BLaER1 treated with 17β-estradiol and CSF1 and Interleukin-3, amounts not matched to agents 10 nM and 100 nM (cell line): Measurements from ENCODE around the gene PADI1.

Experiments used
- H3K27ac ChIP-seq, 11 experiments: shearing (Covaris generic); formaldehyde crosslinking; 2 replicates each; pipeline ENCODE4 v1.8.1; 2022
- H3K27me3 ChIP-seq, 11 experiments: shearing (Covaris generic); formaldehyde crosslinking; 2 replicates each; pipeline ENCODE4 v1.8.1; 2022
- H3K36me3 ChIP-seq, 11 experiments: shearing (Covaris generic); formaldehyde crosslinking; 2 replicates each; pipeline ENCODE4 v1.8.1; 2022
- H3K4me1 ChIP-seq, 10 experiments: shearing (Covaris generic); formaldehyde crosslinking; 2 replicates each; pipeline ENCODE4 v1.8.1; 2022
- H3K4me2 ChIP-seq, 11 experiments: shearing (Covaris generic); formaldehyde crosslinking; 2 replicates each; pipeline ENCODE4 v1.8.1; 2022
- H3K4me3 ChIP-seq, 10 experiments: shearing (Covaris generic); formaldehyde crosslinking; 2 replicates each; pipeline ENCODE4 v1.8.1; 2022
- H3K9ac ChIP-seq, 11 experiments: shearing (Covaris generic); formaldehyde crosslinking; 2 replicates each; pipeline ENCODE4 v1.8.1; 2022
- H3K9me3 ChIP-seq, 11 experiments: shearing (Covaris generic); formaldehyde crosslinking; replicated peaks in 1 of 11; 2 replicates each; pipeline ENCODE4 v1.8.1; 2022
- H4K20me1 ChIP-seq, 11 experiments: shearing (Covaris generic); formaldehyde crosslinking; 2 replicates each; pipeline ENCODE4 v1.8.1; 2022
- Cebpa-rat ChIP-seq, 11 experiments: shearing (Covaris generic); IDR thresholded peaks; 2 replicates each; pipeline ENCODE4 v1.8.1; 2022

The PADI1 gene

DNA sequence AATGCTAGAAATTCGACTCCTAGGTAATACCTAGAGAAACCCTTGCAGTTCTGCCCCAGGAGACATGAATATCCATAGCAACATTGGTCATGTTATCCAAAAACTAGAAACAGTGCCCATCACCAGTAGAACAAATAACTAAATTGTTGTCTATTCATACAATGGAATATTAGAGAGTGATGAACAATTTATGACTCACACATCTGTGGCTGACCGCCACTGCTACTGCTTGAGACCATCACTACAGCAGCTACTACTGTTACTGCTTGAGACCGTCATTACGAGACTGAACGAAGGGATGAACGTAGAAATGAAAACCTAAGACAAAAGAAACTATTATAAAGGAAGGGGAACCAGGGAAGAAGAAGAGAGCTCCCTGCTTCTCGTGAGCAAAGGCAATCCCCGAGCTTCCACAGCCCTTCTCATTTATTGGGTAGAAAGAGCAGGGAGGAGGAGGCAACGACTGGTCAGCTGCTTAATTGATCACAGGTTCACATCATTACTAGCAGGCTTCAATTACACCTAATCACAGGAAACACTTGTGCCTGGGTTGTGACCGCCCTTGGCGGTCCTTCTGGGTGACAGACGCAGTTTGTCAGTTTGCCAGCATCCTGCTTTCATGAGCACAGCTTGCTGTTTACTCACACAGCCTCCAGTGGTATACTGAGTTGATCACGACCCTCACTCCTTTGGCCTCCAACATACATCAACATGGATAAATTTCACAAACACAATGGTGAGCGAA, 88.9 kb downstream of the PADI1 start:
- H3K9ac ChIP-seq, result no peak overlapping the region
- H3K27me3 ChIP-seq, result no peaks in the 10 kb centered on the region
- H3K27ac ChIP-seq, result no peak overlapping the region

DNA sequence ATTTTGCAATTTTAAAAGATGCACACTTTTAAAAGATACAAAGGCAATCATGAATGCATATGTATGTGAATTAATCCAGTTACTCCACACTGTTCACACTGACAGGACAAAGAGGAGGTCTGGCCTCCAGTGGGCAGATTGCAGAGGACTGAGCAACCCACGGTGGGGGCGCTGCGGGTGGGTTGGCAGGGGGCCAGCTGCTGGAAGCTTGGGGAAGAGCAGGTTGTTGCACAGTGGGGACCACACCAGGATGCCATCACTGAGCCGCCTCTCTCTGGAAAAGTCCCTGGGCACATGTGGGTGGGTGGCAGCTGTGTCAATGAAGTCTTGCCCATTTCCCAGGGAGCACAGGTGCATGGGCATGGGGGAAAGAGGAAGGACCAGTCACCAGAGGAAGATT, 90.4 kb downstream of the PADI1 start:
- no peak overlapping the region for H3K9ac ChIP-seq
- no peaks in the 10 kb centered on the region for H3K27me3 ChIP-seq
- no peak overlapping the region for H3K4me2 ChIP-seq
- no peak for TF ChIP-seq Cebpa-rat (IDR thresholded peaks at IDR 0.05)
- no peaks in the 10 kb centered on the region for H3K36me3 ChIP-seq
- no peak overlapping the region for H3K27ac ChIP-seq
- H4K20me1 ChIP-seq, result no peaks in the 10 kb centered on the region
- no peak overlapping the region for H3K4me3 ChIP-seq
- H3K9me3 ChIP-seq, result peaks cover 0 to 13% (median 1%) of the 10 kb centered on the region in 11 experiments; a peak in 8 of 22 replicates
- 0 out of 20 replicates have a peak, but pooled peaks cover 0 to 4% (median 0%) of the 10 kb centered on the region in 10 experiments for H3K4me1 ChIP-seq

More for the DNA sequence above, 88.9 kb downstream of the PADI1 start:
- Histone ChIP-seq H3K4me2 (no peak overlapping the region), H3K9me3 (no peaks in the 10 kb centered on the region), H3K36me3 (no peaks in the 10 kb centered on the region), H3K4me1 (0 out of 20 replicates have a peak, but pooled peaks cover 0 to 4% (median 0%) of the 10 kb centered on the region in 10 experiments), H4K20me1 (no peaks in the 10 kb centered on the region), H3K4me3 (no peak overlapping the region)
- no peak for TF ChIP-seq Cebpa-rat (IDR thresholded peaks at IDR 0.05)
